ENCODE measurements around the gene SLC16A7. TPM values are rescaled to one million over a fixed set of nuclear protein-coding genes. Genes with fewer than 3 reads are reported as not detected.
A peak's percentile ranks its signal among the peaks of the same experiment; 100 is the strongest.

SLC16A7 gene
- total and polyA plus RNA-seq, 9 donors = 2.0 to 21.9 (median 13.7) TPM

GRCh38 chr12:59792647-59793046 is 196.8 kb downstream of the SLC16A7 start:
- H3K27ac ChIP-seq = no peak overlapping the region
- no peaks in the 10 kb centered on the region for H3K9me3 ChIP-seq
- 88 to 100% (median 100%) methylated on average over 1 of the region's 1 CpG for WGBS, 3 donors
- no peak for DNase-seq
- H3K4me1 ChIP-seq (ENCODE audit: insufficient read depth) = no peaks in the 10 kb centered on the region
- TF ChIP-seq POLR2A (IDR thresholded peaks at IDR 0.05) (no peak), EP300 (IDR thresholded peaks at IDR 0.05) (no peak), CTCF (IDR thresholded peaks at IDR 0.05) (no peak)
- no peak overlapping the region for H3K4me3 ChIP-seq
- H3K36me3 ChIP-seq = no peaks in the 10 kb centered on the region
- no peaks in the 10 kb centered on the region for H3K27me3 ChIP-seq
- intact Hi-C loops (cut with DNase I) = no loop called here

- Histone ChIP-seq H3K4me3 (peak overlapping the region; percentile 36), H3K36me3 (no peaks in the 10 kb centered on the region), H3K9me3 (no peaks in the 10 kb centered on the region), H3K4me1 (ENCODE audit: insufficient read depth) (no peaks in the 10 kb centered on the region), H3K27ac (no peak overlapping the region), H3K27me3 (no peaks in the 10 kb centered on the region)
- TF ChIP-seq EP300 (IDR thresholded peaks at IDR 0.05) (no peak), CTCF (IDR thresholded peaks at IDR 0.05) (no peak), POLR2A (IDR thresholded peaks at IDR 0.05) (no peak)
- WGBS, 3 donors = 4 to 9% (median 9%) methylated on average over 1 of the region's 1 CpG
- intact Hi-C loops (cut with DNase I) = no loop called here
- DNase-seq = no peak
These were observed 207.9 kb downstream of the SLC16A7 start for GRCh38 chr12:59803735-59804134.

GRCh38 chr12:59808317-59808910 is 212.6 kb downstream of the SLC16A7 start:
- no peak for DNase-seq
- intact Hi-C loops (cut with DNase I) = no loop called here
- no peaks in the 10 kb centered on the region for H3K4me1 ChIP-seq (ENCODE audit: insufficient read depth)

GRCh38 chr12:59811991-59812390 is 216.2 kb downstream of the SLC16A7 start:
- no peaks in the 10 kb centered on the region for H3K36me3 ChIP-seq
- intact Hi-C loops (cut with DNase I) = no loop called here
- no peak for DNase-seq
- H3K27me3 ChIP-seq = no peaks in the 10 kb centered on the region
- TF ChIP-seq POLR2A (IDR thresholded peaks at IDR 0.05) (no peak), CTCF (IDR thresholded peaks at IDR 0.05) (no peak), EP300 (IDR thresholded peaks at IDR 0.05) (no peak)
- H3K4me3 ChIP-seq = no peak overlapping the region
- H3K9me3 ChIP-seq = no peaks in the 10 kb centered on the region
- WGBS, 3 donors = 94 to 96% (median 95%) methylated on average over 14 of the region's 14 CpGs
- H3K27ac ChIP-seq = no peak overlapping the region
- no peaks in the 10 kb centered on the region for H3K4me1 ChIP-seq (ENCODE audit: insufficient read depth)

More at GRCh38 chr12:59808317-59808910, 212.6 kb downstream of the SLC16A7 start:
- Histone ChIP-seq H3K27me3 (no peaks in the 10 kb centered on the region), H3K27ac (no peak overlapping the region), H3K4me3 (no peak overlapping the region), H3K9me3 (no peaks in the 10 kb centered on the region), H3K36me3 (no peaks in the 10 kb centered on the region)
- 14 to 15% (median 15%) methylated on average over 3 of the region's 3 CpGs for WGBS, 3 donors
- TF ChIP-seq EP300 (IDR thresholded peaks at IDR 0.05) (no peak), CTCF (IDR thresholded peaks at IDR 0.05) (peak in 2 of 3 donors; percentile 42 to 44), POLR2A (IDR thresholded peaks at IDR 0.05) (no peak)

All from ovary (tissue), 9 donors.